Tibial nerve (tissue), 4 donors: Measurements from ENCODE around the gene ARHGEF28. TPM values are rescaled to one million over a fixed set of nuclear protein-coding genes. Genes with fewer than 3 reads are reported as not detected.
A peak's percentile ranks its signal among the peaks of the same experiment; 100 is the strongest.

Source experiments
- DNase-seq, 2 donors: peaks; one replicate each; pipeline ENCODE4 v3.0.0-alpha.2; 2019; ENCODE audit warnings: low spot score in 2 of 2
- H3K27ac ChIP-seq, 4 donors: fragments of 200-600 bp; sonication (generic) in 3 of 4; one replicate each; pipeline ENCODE4 v1.5.1; 2017 to 2019; ENCODE audit warnings: mild to moderate bottlenecking in 1 of 4
- H3K27me3 ChIP-seq, 2 donors: fragments of 200-600 bp; sonication (generic) in 1 of 2; one replicate each; pipeline versions ENCODE4 v1.5.1 to v1.6.0; 2017 to 2019
- H3K36me3 ChIP-seq, 3 donors: fragments of 200-600 bp; sonication (generic); one replicate each; pipeline ENCODE4 v1.5.1; 2018 to 2019
- H3K4me1 ChIP-seq, 4 donors: fragments of 200-600 bp; sonication (generic) in 3 of 4; one replicate each; pipeline ENCODE4 v1.5.1; 2017 to 2019
- H3K4me3 ChIP-seq, 4 donors: fragments of 200-600 bp; sonication (generic) in 3 of 4; one replicate each; pipeline ENCODE4 v1.5.1; 2017 to 2019; ENCODE audit warnings: mild to moderate bottlenecking in 1 of 4, moderate library complexity in 1 of 4
- H3K9me3 ChIP-seq, 4 donors: fragments of 200-600 bp; sonication (generic) in 3 of 4; one replicate each; pipeline ENCODE4 v1.5.1; 2017 to 2019
- EP300 ChIP-seq, 2 donors: sonication (generic); formaldehyde crosslinking; IDR thresholded peaks; one replicate each; pipeline ENCODE4 v1.6.1; 2017; ENCODE audit warnings: antibody characterized with exemption in 2 of 2, mild to moderate bottlenecking in 1 of 2
- POLR2A ChIP-seq, 2 donors: fragments of 450-650 bp; IDR thresholded peaks; one replicate each; pipeline ENCODE4 v1.6.1; 2017; ENCODE audit warnings: antibody characterized with exemption in 2 of 2, mild to moderate bottlenecking in 2 of 2, moderate library complexity in 2 of 2
- WGBS, 2 donors: methylation state at CpG; one replicate each; pipeline ENCODE4 v1.1.5; 2018; 5-methylcytosine and 5-hydroxymethylcytosine counted together
- total RNA-seq, 4 donors: library from RNA; depleted of rRNA; stranded (reverse); fragments of >200 nt; gene quantifications; one replicate each; pipeline ENCODE4 v1.1.0, GENCODE V29; 2016
- TF ChIP-seq, protein P1 (sequence below), 5 experiments: fragments of 200-600 bp in 3 of 5; fragments of 450-650 bp in 2 of 5; sonication (generic) in 3 of 5; IDR thresholded peaks; one replicate each; pipeline ENCODE4 v1.5.1; 2016 to 2019; ENCODE audit warnings: antibody characterized with exemption in 5 of 5, mild to moderate bottlenecking in 3 of 5, moderate library complexity in 2 of 5

The ARHGEF28 gene
- total RNA-seq, 4 donors from 2014 or later, result 66.0 to 83.9 (median 72.5) TPM

DNA sequence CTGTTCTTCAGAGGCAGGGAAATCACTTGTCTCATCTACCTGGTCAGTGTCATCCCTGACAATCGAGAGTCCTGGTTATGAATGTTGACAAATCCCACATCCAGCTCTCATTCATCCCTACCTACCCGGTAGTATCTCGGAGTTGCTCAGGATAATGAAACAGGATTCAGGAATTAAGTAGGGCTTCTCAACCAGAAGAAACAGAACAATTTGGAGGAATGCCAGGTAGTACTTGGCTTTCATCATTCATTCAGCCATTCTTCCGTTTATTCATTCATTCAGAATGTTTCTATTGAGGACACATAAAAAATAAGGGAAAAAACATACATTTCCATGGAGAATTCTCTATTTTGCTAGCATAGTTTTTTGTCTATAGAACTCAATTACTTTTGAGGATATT, 195.0 kb downstream of the ARHGEF28 start:
- DNase-seq, result no peak
- Histone ChIP-seq H3K9me3 (no peaks in the 10 kb centered on the region), H3K4me3 (no peak overlapping the region), H3K4me1 (peaks cover 0 to 3% (median 0%) of the 10 kb centered on the region in 4 donors), H3K36me3 (peaks cover 0 to 10% (median 0%) of the 10 kb centered on the region in 3 donors), H3K27me3 (no peaks in the 10 kb centered on the region), H3K27ac (no peak overlapping the region)
- TF ChIP-seq POLR2A (IDR thresholded peaks at IDR 0.05) (no peak), EP300 (IDR thresholded peaks at IDR 0.05) (no peak)
- TF ChIP-seq, protein P1, sequence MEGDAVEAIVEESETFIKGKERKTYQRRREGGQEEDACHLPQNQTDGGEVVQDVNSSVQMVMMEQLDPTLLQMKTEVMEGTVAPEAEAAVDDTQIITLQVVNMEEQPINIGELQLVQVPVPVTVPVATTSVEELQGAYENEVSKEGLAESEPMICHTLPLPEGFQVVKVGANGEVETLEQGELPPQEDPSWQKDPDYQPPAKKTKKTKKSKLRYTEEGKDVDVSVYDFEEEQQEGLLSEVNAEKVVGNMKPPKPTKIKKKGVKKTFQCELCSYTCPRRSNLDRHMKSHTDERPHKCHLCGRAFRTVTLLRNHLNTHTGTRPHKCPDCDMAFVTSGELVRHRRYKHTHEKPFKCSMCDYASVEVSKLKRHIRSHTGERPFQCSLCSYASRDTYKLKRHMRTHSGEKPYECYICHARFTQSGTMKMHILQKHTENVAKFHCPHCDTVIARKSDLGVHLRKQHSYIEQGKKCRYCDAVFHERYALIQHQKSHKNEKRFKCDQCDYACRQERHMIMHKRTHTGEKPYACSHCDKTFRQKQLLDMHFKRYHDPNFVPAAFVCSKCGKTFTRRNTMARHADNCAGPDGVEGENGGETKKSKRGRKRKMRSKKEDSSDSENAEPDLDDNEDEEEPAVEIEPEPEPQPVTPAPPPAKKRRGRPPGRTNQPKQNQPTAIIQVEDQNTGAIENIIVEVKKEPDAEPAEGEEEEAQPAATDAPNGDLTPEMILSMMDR (IDR thresholded peaks at IDR 0.05), result no peak
- 78 to 80% methylated on average over 4 of the region's 4 CpGs for WGBS, 2 donors

DNA sequence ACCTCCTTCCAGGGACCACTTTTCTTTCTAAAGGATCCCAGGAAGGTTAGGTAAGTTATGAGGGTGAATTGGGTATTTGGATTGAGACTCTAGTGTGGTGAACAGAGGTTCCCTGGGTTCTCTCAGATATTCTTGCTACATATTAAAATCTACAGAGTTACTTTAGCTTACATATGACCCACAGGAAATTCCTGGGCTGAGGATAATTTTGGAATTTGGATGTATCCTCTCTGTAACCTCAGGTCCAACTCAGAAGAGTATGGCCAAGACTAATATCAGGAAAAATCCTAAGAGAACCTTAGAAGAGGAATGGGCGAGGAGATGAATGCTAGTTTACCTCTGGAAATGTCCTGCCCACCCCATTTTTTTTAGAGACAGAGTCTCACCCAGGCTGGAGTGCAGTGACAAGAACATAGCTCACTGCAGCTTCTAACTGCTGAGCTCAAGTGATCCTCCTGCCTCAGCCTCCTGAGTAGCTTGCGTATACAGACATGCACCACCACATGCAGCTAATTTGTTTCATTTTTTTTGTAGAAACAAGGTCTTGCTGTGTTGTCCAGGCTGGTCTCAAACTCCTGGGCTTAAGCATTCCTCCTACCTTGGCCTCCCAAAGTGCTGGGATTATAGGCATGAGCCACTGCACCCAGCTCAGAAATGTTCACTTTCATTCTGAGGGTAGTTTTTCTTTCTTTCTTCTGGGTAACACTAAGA, 196.4 kb downstream of the ARHGEF28 start:
- H3K36me3 ChIP-seq, result peaks cover 0 to 10% (median 0%) of the 10 kb centered on the region in 3 donors
- H3K9me3 ChIP-seq, result no peaks in the 10 kb centered on the region
- TF ChIP-seq POLR2A (IDR thresholded peaks at IDR 0.05), result no peak
- TF ChIP-seq, protein P1 (IDR thresholded peaks at IDR 0.05), result no peak
- no peak for TF ChIP-seq EP300 (IDR thresholded peaks at IDR 0.05)
- WGBS, 2 donors, result 82 to 92% methylated on average over 2 of the region's 2 CpGs
- no peaks in the 10 kb centered on the region for H3K27me3 ChIP-seq
- DNase-seq, result no peak
- H3K27ac ChIP-seq, result no peak overlapping the region
- H3K4me3 ChIP-seq, result no peak overlapping the region
- peaks cover 0 to 17% (median 0%) of the 10 kb centered on the region in 4 donors for H3K4me1 ChIP-seq

DNA sequence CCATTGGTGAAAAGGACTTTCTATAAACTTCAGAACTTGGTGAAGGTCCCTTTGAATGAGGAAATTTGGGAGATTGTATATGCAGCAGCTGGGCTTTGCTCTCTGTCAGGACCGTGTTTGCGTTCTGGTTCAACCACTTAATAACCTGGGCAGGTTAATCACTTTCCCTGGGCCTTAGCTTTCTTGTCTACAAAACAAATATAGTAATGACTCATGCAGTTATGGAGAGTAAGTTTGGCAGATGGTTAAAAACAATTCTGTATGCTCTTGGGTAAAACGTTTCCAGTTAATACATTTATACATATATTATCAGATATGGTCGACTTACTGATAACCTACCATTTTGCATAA, 197.0 kb downstream of the ARHGEF28 start:
- H3K4me1 ChIP-seq, result peaks cover 0 to 17% (median 0%) of the 10 kb centered on the region in 4 donors
- 51 to 75% methylated on average over 4 of the region's 4 CpGs for WGBS, 2 donors
- H3K4me3 ChIP-seq, result no peak overlapping the region
- no peak overlapping the region for H3K27ac ChIP-seq
- peaks cover 0 to 10% (median 0%) of the 10 kb centered on the region in 3 donors for H3K36me3 ChIP-seq
- no peak for TF ChIP-seq POLR2A (IDR thresholded peaks at IDR 0.05)
- TF ChIP-seq, protein P1 (IDR thresholded peaks at IDR 0.05), result no peak
- TF ChIP-seq EP300 (IDR thresholded peaks at IDR 0.05), result no peak
- H3K9me3 ChIP-seq, result no peaks in the 10 kb centered on the region
- no peaks in the 10 kb centered on the region for H3K27me3 ChIP-seq
- DNase-seq, result no peak

DNA sequence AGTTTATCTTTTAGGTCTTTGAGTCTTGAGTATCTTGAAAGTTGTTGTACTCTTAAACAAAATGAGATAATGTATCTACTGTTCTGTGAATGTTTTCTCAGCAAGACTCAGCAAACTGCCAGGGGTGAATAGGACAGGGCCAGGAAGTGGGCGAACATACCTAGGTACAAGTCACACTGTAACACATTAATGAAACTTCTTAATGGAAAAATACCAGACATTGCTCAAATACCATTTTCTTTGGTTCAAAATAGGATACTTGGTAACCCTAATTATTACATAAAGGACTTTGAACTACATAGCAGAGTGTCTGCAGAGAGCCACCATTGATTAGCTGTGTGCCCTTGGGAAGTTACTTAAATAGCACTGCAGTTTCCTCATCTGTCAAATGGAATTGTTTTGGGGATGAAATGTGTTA, 197.5 kb downstream of the ARHGEF28 start:
- DNase-seq, result no peak
- no peak overlapping the region for H3K4me3 ChIP-seq
- no peak overlapping the region for H3K27ac ChIP-seq
- no peaks in the 10 kb centered on the region for H3K27me3 ChIP-seq
- TF ChIP-seq EP300 (IDR thresholded peaks at IDR 0.05) (no peak), POLR2A (IDR thresholded peaks at IDR 0.05) (no peak)
- no peaks in the 10 kb centered on the region for H3K9me3 ChIP-seq
- peaks cover 0 to 17% (median 0%) of the 10 kb centered on the region in 4 donors for H3K4me1 ChIP-seq
- 82 to 95% methylated on average over 1 of the region's 1 CpG for WGBS, 2 donors
- peaks cover 0 to 12% (median 0%) of the 10 kb centered on the region in 3 donors for H3K36me3 ChIP-seq

DNA sequence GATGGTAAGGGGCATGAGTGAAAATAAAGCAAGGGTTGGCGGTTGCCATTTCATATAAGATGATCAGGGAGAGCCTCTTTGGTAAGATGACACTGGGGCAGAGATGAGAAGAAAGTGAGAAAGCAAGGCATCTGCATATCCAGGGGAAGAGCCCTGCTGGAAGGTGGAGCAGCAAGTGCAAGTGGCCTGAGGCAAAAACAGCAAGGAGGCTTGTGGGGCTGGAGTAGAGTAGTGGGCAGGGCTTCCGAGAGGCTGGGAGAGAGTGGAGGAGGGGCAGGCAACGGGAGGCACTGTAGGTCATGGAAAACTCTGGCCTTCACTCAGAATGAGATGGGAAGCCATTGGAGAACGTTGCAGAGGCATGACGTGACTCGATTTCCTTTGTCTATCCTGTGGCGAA, 199.2 kb downstream of the ARHGEF28 start:
- Histone ChIP-seq H3K4me1 (peaks cover 0 to 17% (median 0%) of the 10 kb centered on the region in 4 donors), H3K4me3 (no peak overlapping the region), H3K9me3 (no peaks in the 10 kb centered on the region), H3K36me3 (peaks cover 0 to 15% (median 0%) of the 10 kb centered on the region in 3 donors), H3K27ac (peak overlapping the region in 1 of 4 donors; percentile 30), H3K27me3 (no peaks in the 10 kb centered on the region)
- 94 to 96% methylated on average over 7 of the region's 7 CpGs for WGBS, 2 donors
- TF ChIP-seq, protein P1 (IDR thresholded peaks at IDR 0.05), result no peak
- TF ChIP-seq EP300 (IDR thresholded peaks at IDR 0.05) (no peak), POLR2A (IDR thresholded peaks at IDR 0.05) (no peak)
- DNase-seq, result no peak
